Natural killer cell (primary cell): ENCODE measurements around the gene METRNL. TPM values are rescaled to one million over a fixed set of nuclear protein-coding genes. Genes with fewer than 3 reads are reported as not detected.

ENCODE experiments used
- ATAC-seq, 3 donors: fragments of 150-1000 bp in 2 of 3; fragments of 200-7000 bp in 1 of 3; cut with Tn5 transposase; 1 replicate in 1 of 3; 2 replicates in 2 of 3; pipeline ENCODE4 v1.10.0; 2021; ENCODE audit warnings: mild to moderate bottlenecking in 2 of 3, moderate library complexity in 2 of 3
- DNase-seq, 2 donors: peaks; one replicate each; pipeline versions ENCODE4 v3.0.0 to v3.0.0-alpha.2; 2013 to 2021; ENCODE audit warnings: mixed read lengths in 1 of 2
- H3K27ac ChIP-seq: one replicate; pipeline ENCODE4 v1.5.1; 2013; ENCODE audit warnings: mild to moderate bottlenecking, low read length
- H3K27me3 ChIP-seq: one replicate; pipeline ENCODE4 v1.6.1; 2013; ENCODE audit warnings: low read length; ENCODE audit not compliant: control insufficient read depth, insufficient read depth
- H3K36me3 ChIP-seq: one replicate; pipeline ENCODE4 v1.6.1; 2013; ENCODE audit warnings: low read length; ENCODE audit not compliant: control insufficient read depth, insufficient read depth
- H3K4me1 ChIP-seq: one replicate; pipeline ENCODE4 v1.6.1; 2013; ENCODE audit warnings: low read length; ENCODE audit not compliant: control insufficient read depth, insufficient read depth
- H3K4me3 ChIP-seq: one replicate; pipeline ENCODE4 v1.5.1; 2013; ENCODE audit warnings: low read length
- H3K9me3 ChIP-seq: one replicate; pipeline ENCODE4 v1.6.1; 2013; ENCODE audit warnings: low read length; ENCODE audit not compliant: control insufficient read depth, insufficient read depth
- H3K27ac Mint-ChIP-seq, 2 donors: one replicate each; pipeline ENCODE4 v1.8.0; 2022; ENCODE audit warnings: mild to moderate bottlenecking in 2 of 2, mixed read lengths in 2 of 2, moderate library complexity in 1 of 2
- H3K27me3 Mint-ChIP-seq, 2 donors: one replicate each; pipeline ENCODE4 v1.8.0; 2022; ENCODE audit warnings: low read depth in 2 of 2, mixed read lengths in 2 of 2
- H3K36me3 Mint-ChIP-seq: one replicate; pipeline ENCODE4 v1.8.0; 2022; ENCODE audit warnings: mixed read lengths
- H3K4me1 Mint-ChIP-seq, 2 donors: one replicate each; pipeline ENCODE4 v1.8.0; 2022; ENCODE audit warnings: mixed read lengths in 2 of 2
- H3K4me3 Mint-ChIP-seq: one replicate; pipeline ENCODE4 v1.8.0; 2022; ENCODE audit warnings: mild to moderate bottlenecking, moderate library complexity, mixed read lengths
- H3K9me3 Mint-ChIP-seq, 2 donors: one replicate each; pipeline ENCODE4 v1.8.0; 2022; ENCODE audit warnings: mixed read lengths in 2 of 2
- WGBS: methylation state at CpG from one replicate; pipeline ENCODE4 v1.1.7; 2013; ENCODE audit warnings: missing lambda C conversion rate; ENCODE audit not compliant: insufficient coverage; 5-methylcytosine and 5-hydroxymethylcytosine counted together
- intact Hi-C: fragments of 100-400 bp; cut with micrococcal nuclease; formaldehyde crosslinking; loops from one replicate; pipeline ENCODE4 v1.14.2; 2022
- total RNA-seq, 4 donors: library from RNA; stranded (reverse); fragments of 120-200 nt in 1 of 4; gene quantifications; one replicate each; pipeline versions ENCODE4 v1.2.3 to v1.2.4, GENCODE V29; 2013 to 2022
- TF ChIP-seq, protein P1 (sequence below): fragments of 200-600 bp; IDR thresholded peaks from one replicate; pipeline ENCODE4 v1.8.0; 2022; ENCODE audit warnings: antibody characterized with exemption

The METRNL gene
- total RNA-seq, 3 donors from 2014 or later (not counting 1 experiment from before 2014, with no cell fraction given): 227 to 390 (median 325) TPM

DNA sequence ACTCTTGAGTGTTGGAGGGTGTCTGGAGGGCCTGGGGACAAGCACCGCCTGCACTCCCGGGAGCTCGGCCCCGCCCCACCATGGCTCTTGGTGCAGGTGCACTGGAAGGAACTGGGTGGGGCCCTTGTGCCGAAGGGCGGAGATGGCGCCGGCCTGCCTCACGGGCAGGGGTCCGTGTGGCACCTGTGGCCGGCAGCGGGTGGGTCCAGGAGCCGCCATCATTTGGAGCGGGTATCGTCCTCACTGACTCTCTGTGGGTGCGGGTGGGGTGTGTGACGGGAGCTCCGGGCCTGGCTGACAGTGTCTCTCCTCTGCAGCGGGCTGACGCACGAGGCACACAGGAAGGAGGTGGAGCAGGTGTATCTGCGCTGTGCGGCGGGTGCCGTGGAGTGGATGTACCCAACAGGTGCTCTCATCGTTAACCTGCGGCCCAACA is 5.2 kb downstream of the METRNL start:
- Histone ChIP-seq H3K27ac (peak overlapping the region; percentile 93), H3K9me3 (no peaks in the 10 kb centered on the region), H3K4me3 (no peak overlapping the region), H3K4me1 (peaks cover 86% of the 10 kb centered on the region), H3K36me3 (peaks cover 14% of the 10 kb centered on the region), H3K27me3 (no peaks in the 10 kb centered on the region)
- Mint-ChIP-seq H3K9me3 (no peaks in the 10 kb centered on the region), H3K27me3 (no peaks in the 10 kb centered on the region), H3K4me3 (peak overlapping the region; percentile 90), H3K27ac (peak overlapping the region; percentile 98), H3K4me1 (peaks cover 62 to 71% of the 10 kb centered on the region in 2 donors), H3K36me3 (no peaks in the 10 kb centered on the region)
- DNase-seq (peak in 1 of 2 donors; percentile 46), ATAC-seq (no peak)
- 87% methylated on average over 27 of the region's 27 CpGs for WGBS
- intact Hi-C loops: loop anchor here (1.0 to 5.0 kb wide), 4 partner anchors 16 to 237 kb away; no protein-coding TSS in a partner anchor
- TF ChIP-seq, protein P1, sequence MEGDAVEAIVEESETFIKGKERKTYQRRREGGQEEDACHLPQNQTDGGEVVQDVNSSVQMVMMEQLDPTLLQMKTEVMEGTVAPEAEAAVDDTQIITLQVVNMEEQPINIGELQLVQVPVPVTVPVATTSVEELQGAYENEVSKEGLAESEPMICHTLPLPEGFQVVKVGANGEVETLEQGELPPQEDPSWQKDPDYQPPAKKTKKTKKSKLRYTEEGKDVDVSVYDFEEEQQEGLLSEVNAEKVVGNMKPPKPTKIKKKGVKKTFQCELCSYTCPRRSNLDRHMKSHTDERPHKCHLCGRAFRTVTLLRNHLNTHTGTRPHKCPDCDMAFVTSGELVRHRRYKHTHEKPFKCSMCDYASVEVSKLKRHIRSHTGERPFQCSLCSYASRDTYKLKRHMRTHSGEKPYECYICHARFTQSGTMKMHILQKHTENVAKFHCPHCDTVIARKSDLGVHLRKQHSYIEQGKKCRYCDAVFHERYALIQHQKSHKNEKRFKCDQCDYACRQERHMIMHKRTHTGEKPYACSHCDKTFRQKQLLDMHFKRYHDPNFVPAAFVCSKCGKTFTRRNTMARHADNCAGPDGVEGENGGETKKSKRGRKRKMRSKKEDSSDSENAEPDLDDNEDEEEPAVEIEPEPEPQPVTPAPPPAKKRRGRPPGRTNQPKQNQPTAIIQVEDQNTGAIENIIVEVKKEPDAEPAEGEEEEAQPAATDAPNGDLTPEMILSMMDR: no peak

DNA sequence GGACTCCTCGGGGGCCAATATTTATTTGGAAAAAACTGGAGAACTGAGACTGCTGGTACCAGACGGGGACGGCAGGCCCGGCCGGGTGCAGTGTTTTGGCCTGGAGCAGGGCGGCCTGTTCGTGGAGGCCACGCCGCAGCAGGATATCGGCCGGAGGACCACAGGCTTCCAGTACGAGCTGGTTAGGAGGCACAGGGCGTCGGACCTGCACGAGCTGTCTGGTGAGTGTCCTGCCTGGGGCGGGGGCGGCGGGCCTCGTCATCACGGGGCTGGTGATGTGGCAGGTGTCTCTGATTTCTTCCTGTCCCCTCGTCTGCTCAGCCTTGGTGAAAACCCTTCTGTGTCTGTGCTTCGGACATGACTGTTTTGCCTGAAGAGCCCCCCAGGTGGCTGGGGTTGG is 5.7 kb downstream of the METRNL start:
- intact Hi-C loops: loop anchor here (2.0 kb wide), 1 partner anchor 16 kb away; no protein-coding TSS in a partner anchor
- peaks cover 65 to 73% of the 10 kb centered on the region in 2 donors for H3K4me1 Mint-ChIP-seq
- Histone ChIP-seq H3K4me3 (no peak overlapping the region), H3K4me1 (peaks cover 89% of the 10 kb centered on the region), H3K27ac (peak overlapping the region; percentile 93), H3K36me3 (peaks cover 14% of the 10 kb centered on the region), H3K9me3 (no peaks in the 10 kb centered on the region), H3K27me3 (no peaks in the 10 kb centered on the region)
- 90% methylated on average over 22 of the region's 22 CpGs for WGBS
- TF ChIP-seq, protein P1: no peak
- no peaks in the 10 kb centered on the region for H3K27me3 Mint-ChIP-seq
- no peaks in the 10 kb centered on the region for H3K9me3 Mint-ChIP-seq
- ATAC-seq (no peak), DNase-seq (peak in 1 of 2 donors; percentile 29)
- peak overlapping the region; percentile 90 for H3K4me3 Mint-ChIP-seq
- H3K27ac Mint-ChIP-seq: peak overlapping the region; percentile 98
- no peaks in the 10 kb centered on the region for H3K36me3 Mint-ChIP-seq

DNA sequence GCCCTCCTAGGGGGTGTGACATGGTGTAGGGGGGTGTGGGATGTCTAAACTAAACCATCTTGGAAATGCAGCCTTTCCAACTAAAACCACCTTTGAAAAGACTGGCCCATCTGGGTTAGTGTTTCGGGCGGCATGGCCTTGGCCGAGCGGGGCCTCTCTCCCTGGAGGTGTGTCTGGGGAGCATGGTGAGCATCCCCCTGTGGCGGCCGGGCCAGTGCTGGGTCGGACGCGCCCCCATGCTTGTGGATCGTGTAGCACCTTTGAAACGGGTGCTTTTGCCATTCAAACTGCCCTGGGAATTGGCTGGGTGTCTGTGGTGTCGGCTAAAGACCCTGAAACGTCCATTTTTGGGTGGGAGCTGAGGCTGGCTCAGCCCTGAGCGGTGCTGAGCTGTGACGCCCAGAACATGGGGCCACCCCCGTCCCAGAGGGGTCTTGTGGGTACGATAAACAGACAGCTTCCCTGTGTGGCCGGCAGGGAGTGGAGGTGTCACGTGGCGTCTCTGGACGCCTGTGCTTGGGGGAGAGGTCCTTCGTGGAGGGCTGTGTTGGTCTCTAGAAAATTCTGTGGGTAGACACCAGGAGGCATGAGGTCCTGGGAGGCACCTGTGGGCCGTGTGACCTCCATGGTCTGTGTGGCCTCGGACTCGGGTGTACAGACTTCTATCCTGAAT is 6.3 kb downstream of the METRNL start:
- H3K27me3 ChIP-seq: no peaks in the 10 kb centered on the region
- peak overlapping the region; percentile 93 for H3K27ac ChIP-seq
- H3K4me1 ChIP-seq: peaks cover 92% of the 10 kb centered on the region
- TF ChIP-seq, protein P1: no peak
- intact Hi-C loops: loop anchor here (2.0 kb wide), 1 partner anchor 15 kb away; no protein-coding TSS in a partner anchor
- Mint-ChIP-seq H3K4me1 (peaks cover 67 to 76% of the 10 kb centered on the region in 2 donors), H3K27me3 (no peaks in the 10 kb centered on the region), H3K9me3 (no peaks in the 10 kb centered on the region), H3K4me3 (peak overlapping the region; percentile 90), H3K27ac (peak overlapping the region; percentile 98), H3K36me3 (no peaks in the 10 kb centered on the region)
- ATAC-seq (no peak), DNase-seq (no peak)
- H3K36me3 ChIP-seq: peaks cover 15% of the 10 kb centered on the region
- H3K9me3 ChIP-seq: no peaks in the 10 kb centered on the region
- WGBS: 84% methylated on average over 25 of the region's 25 CpGs
- H3K4me3 ChIP-seq: no peak overlapping the region
